Suprapubic skin (tissue), 4 donors: ENCODE measurements around the gene ACVR2A.

Source experiments
- CTCF ChIP-seq, 2 donors: fragments of 200-600 bp in 1 of 2; fragments of 450-650 bp in 1 of 2; sonication (generic) in 1 of 2; IDR thresholded peaks; one replicate each; pipeline ENCODE4 v1.5.1; 2016 to 2019; ENCODE audit warnings: antibody characterized with exemption in 2 of 2, mild to moderate bottlenecking in 1 of 2, moderate library complexity in 1 of 2
- POLR2A ChIP-seq, 2 donors: fragments of 450-650 bp; IDR thresholded peaks; one replicate each; pipeline ENCODE4 v1.6.1; 2017; ENCODE audit warnings: antibody characterized with exemption in 2 of 2, mild to moderate bottlenecking in 2 of 2, moderate library complexity in 2 of 2
- POLR2AphosphoS5 ChIP-seq, 3 donors: sonication (generic); formaldehyde crosslinking; IDR thresholded peaks; one replicate each; pipeline ENCODE4 v1.6.1; 2017; ENCODE audit warnings: antibody characterized with exemption in 3 of 3

- TF ChIP-seq POLR2A (IDR thresholded peaks at IDR 0.05) = no peak
- no peak for TF ChIP-seq CTCF (IDR thresholded peaks at IDR 0.05)
- no peak for TF ChIP-seq POLR2AphosphoS5 (IDR thresholded peaks at IDR 0.05)
These were observed 123.7 kb downstream of the ACVR2A start for GRCh38 chr2:147968571-147968970.
